Hepatocyte (in vitro differentiated cells): Measurements from ENCODE around the gene SCNN1G. TPM values are rescaled to one million over a fixed set of nuclear protein-coding genes. Genes with fewer than 3 reads are reported as not detected.
"Not testable (repeated sequence)": the region's sequence is repeated elsewhere in the genome, so short reads cannot be mapped to it uniquely, and the experiment has no call there.

Experiments
- DNase-seq: peaks from one replicate; pipeline ENCODE4 v3.0.0-alpha.2; 2016; ENCODE audit warnings: low spot score
- H2AFZ ChIP-seq: fragments of 200-600 bp; sonication (generic); 2 replicates; pipeline ENCODE4 v1.6.0; 2016; ENCODE audit warnings: antibody characterized with exemption, mild to moderate bottlenecking
- H3K27ac ChIP-seq: fragments of 200-600 bp; sonication (generic); 2 replicates; pipeline ENCODE4 v1.5.1; 2016; ENCODE audit warnings: mild to moderate bottlenecking
- H3K27me3 ChIP-seq: fragments of 200-600 bp; sonication (generic); 2 replicates; pipeline ENCODE4 v1.6.1; 2016
- H3K36me3 ChIP-seq: fragments of 200-600 bp; sonication (generic); replicated peaks from 2 replicates; pipeline ENCODE4 v1.5.1; 2016; ENCODE audit warnings: low read depth; ENCODE audit not compliant: insufficient read depth
- H3K4me1 ChIP-seq: fragments of 200-600 bp; sonication (generic); 2 replicates; pipeline ENCODE4 v1.5.1; 2016; ENCODE audit warnings: mild to moderate bottlenecking, moderate library complexity; ENCODE audit not compliant: insufficient read depth
- H3K4me2 ChIP-seq: fragments of 200-600 bp; sonication (generic); 2 replicates; pipeline ENCODE4 v1.6.0; 2016
- H3K4me3 ChIP-seq: fragments of 200-600 bp; sonication (generic); 2 replicates; pipeline ENCODE4 v1.5.1; 2016; ENCODE audit warnings: mild to moderate bottlenecking
- H3K79me2 ChIP-seq: fragments of 200-600 bp; sonication (generic); 2 replicates; pipeline ENCODE4 v1.6.0; 2017; ENCODE audit warnings: mild to moderate bottlenecking
- H3K9me2 ChIP-seq: fragments of 200-600 bp; sonication (generic); replicated peaks from 2 replicates; pipeline ENCODE4 v1.6.0; 2017; ENCODE audit warnings: mild to moderate bottlenecking; ENCODE audit not compliant: insufficient read depth
- H3K9me3 ChIP-seq: fragments of 200-600 bp; sonication (generic); 2 replicates; pipeline ENCODE4 v1.5.1; 2016; ENCODE audit warnings: low read depth, mild to moderate bottlenecking
- H4K20me1 ChIP-seq: fragments of 200-600 bp; sonication (generic); 2 replicates; pipeline ENCODE4 v1.6.0; 2016; ENCODE audit warnings: mild to moderate bottlenecking; ENCODE audit not compliant: insufficient read depth, poor library complexity, severe bottlenecking
- CTCF ChIP-seq: fragments of 200-600 bp; sonication (generic); IDR thresholded peaks from 2 replicates; pipeline ENCODE4 v1.5.1; 2016; ENCODE audit warnings: antibody characterized with exemption, mild to moderate bottlenecking; ENCODE audit not compliant: poor library complexity
- EZH2 ChIP-seq: fragments of 200-600 bp; sonication (generic); IDR thresholded peaks from 2 replicates; pipeline ENCODE4 v1.6.1; 2016; ENCODE audit warnings: antibody characterized with exemption, mild to moderate bottlenecking, borderline replicate concordance
- EZH2phosphoT487 ChIP-seq: fragments of 200-600 bp; sonication (generic); IDR thresholded peaks from one replicate; pipeline ENCODE4 v1.6.1; 2018; ENCODE audit warnings: antibody characterized with exemption, mild to moderate bottlenecking, low read depth, moderate library complexity; ENCODE audit not compliant: unreplicated experiment, severe bottlenecking
- WGBS: methylation state at CpG from one replicate; pipeline ENCODE4 v1.1.6; 2016; ENCODE audit warnings: low lambda C conversion rate; ENCODE audit errors: missing lambda C conversion rate; 5-methylcytosine and 5-hydroxymethylcytosine counted together
- polyA plus RNA-seq: library from polyadenylated mRNA; unstranded; fragments of >200 nt; fragmentation: Nextera tagmentation; extraction: Ambion mirVana; gene quantifications from 2 replicates; pipeline ENCODE4 v1.2.1, GENCODE V29; 2016
- total RNA-seq: library from RNA; depleted of rRNA; stranded (reverse); fragments of >200 nt; gene quantifications from 2 replicates; pipeline ENCODE4 v1.2.3, GENCODE V29; 2014

The SCNN1G gene
- total and polyA plus RNA-seq, 2 experiments from 2014 or later = 0.23 to 0.69 TPM

GRCh38 chr16:23248261-23249194 lies 66.0 kb downstream of the SCNN1G start:
- Histone ChIP-seq H3K36me3 (no peaks in the 10 kb centered on the region), H3K27me3 (no peaks in the 10 kb centered on the region), H3K27ac (no peak overlapping the region), H3K79me2 (no peaks in the 10 kb centered on the region), H4K20me1 (no peaks in the 10 kb centered on the region), H2AFZ (no peak overlapping the region), H3K9me3 (no peaks in the 10 kb centered on the region), H3K4me3 (no peak overlapping the region), H3K4me2 (no peak overlapping the region), H3K4me1 (no peaks in the 10 kb centered on the region), H3K9me2 (no peaks in the 10 kb centered on the region)
- DNase-seq = no peak
- no peak for TF ChIP-seq EZH2phosphoT487
- no peak for TF ChIP-seq CTCF
- TF ChIP-seq EZH2 = no peak
- WGBS = 77% methylated on average over 9 of the region's 9 CpGs

GRCh38 chr16:23249830-23250229 lies 67.3 kb downstream of the SCNN1G start:
- Histone ChIP-seq H3K4me1 (no peaks in the 10 kb centered on the region), H3K4me3 (no peak overlapping the region), H3K4me2 (no peak overlapping the region), H3K36me3 (no peaks in the 10 kb centered on the region), H3K27me3 (no peaks in the 10 kb centered on the region), H3K9me2 (no peaks in the 10 kb centered on the region), H4K20me1 (no peaks in the 10 kb centered on the region), H2AFZ (no peak overlapping the region), H3K9me3 (no peaks in the 10 kb centered on the region), H3K27ac (no peak overlapping the region), H3K79me2 (no peaks in the 10 kb centered on the region)
- 83% methylated on average over 1 of the region's 1 CpG for WGBS
- no peak for TF ChIP-seq EZH2phosphoT487
- no peak for TF ChIP-seq CTCF
- no peak for TF ChIP-seq EZH2
- DNase-seq = no peak

GRCh38 chr16:23252310-23252709 lies 69.8 kb downstream of the SCNN1G start:
- Histone ChIP-seq H3K27ac (no peak overlapping the region), H2AFZ (no peak overlapping the region), H3K9me3 (no peaks in the 10 kb centered on the region), H3K4me3 (no peak overlapping the region), H3K4me1 (no peaks in the 10 kb centered on the region), H3K4me2 (no peak overlapping the region), H3K36me3 (no peaks in the 10 kb centered on the region), H3K79me2 (no peaks in the 10 kb centered on the region), H4K20me1 (no peaks in the 10 kb centered on the region), H3K27me3 (no peaks in the 10 kb centered on the region), H3K9me2 (no peaks in the 10 kb centered on the region)
- no peak for TF ChIP-seq EZH2
- TF ChIP-seq EZH2phosphoT487 = no peak
- no peak for TF ChIP-seq CTCF
- WGBS = 93% methylated on average over 5 of the region's 5 CpGs
- DNase-seq = no peak

- not testable (repeated sequence) for H3K79me2 ChIP-seq, H3K27me3 ChIP-seq, H3K4me3 ChIP-seq, H2AFZ ChIP-seq, DNase-seq, H3K9me3 ChIP-seq, H3K9me2 ChIP-seq, H4K20me1 ChIP-seq, H3K4me1 ChIP-seq, H3K36me3 ChIP-seq, H3K4me2 ChIP-seq, H3K27ac ChIP-seq
- WGBS = 79% methylated on average over 1 of the region's 1 CpG
Observed at GRCh38 chr16:23253650-23254049, 71.1 kb downstream of the SCNN1G start.
